HEK293 (cell line): ENCODE data around the gene MYO5B.

Experiments
- OSR2 ChIP-seq: fragments of 450-650 bp; formaldehyde crosslinking; IDR thresholded peaks from 2 replicates; pipeline ENCODE4 v1.5.1; 2016; ENCODE audit warnings: missing biosample characterization, missing genetic modification characterization
- SETDB1 ChIP-seq: IDR thresholded peaks from one replicate; pipeline ENCODE4 v1.6.1; 2017; ENCODE audit warnings: mild to moderate bottlenecking, low read length, moderate library complexity, mixed read lengths; ENCODE audit not compliant: insufficient read length
- TCF7L2 ChIP-seq: IDR thresholded peaks from 2 replicates; pipeline ENCODE4 v1.6.1; 2011; ENCODE audit warnings: low read depth, mild to moderate bottlenecking, inconsistent platforms, low read length, moderate library complexity, borderline replicate concordance
- ZBTB1 ChIP-seq: fragments of 450-650 bp; formaldehyde crosslinking; IDR thresholded peaks from 2 replicates; pipeline ENCODE4 v1.5.1; 2016; ENCODE audit warnings: missing biosample characterization, missing genetic modification characterization
- ZNF146 ChIP-seq: fragments of 450-650 bp; formaldehyde crosslinking; IDR thresholded peaks from 2 replicates; pipeline ENCODE4 v1.5.1; 2016; ENCODE audit warnings: missing biosample characterization, missing genetic modification characterization
- ZNF202 ChIP-seq: fragments of 450-650 bp; formaldehyde crosslinking; IDR thresholded peaks from 2 replicates; pipeline ENCODE4 v1.5.1; 2016; ENCODE audit warnings: missing biosample characterization, missing genetic modification characterization, borderline replicate concordance
- ZNF223 ChIP-seq: fragments of 450-650 bp; formaldehyde crosslinking; IDR thresholded peaks from 2 replicates; pipeline ENCODE4 v1.5.1; 2016; ENCODE audit warnings: missing biosample characterization, missing genetic modification characterization
- ZNF473 ChIP-seq: fragments of 450-650 bp; formaldehyde crosslinking; IDR thresholded peaks from 2 replicates; pipeline ENCODE4 v1.5.1; 2017; ENCODE audit warnings: missing biosample characterization, missing genetic modification characterization
- ZNF501 ChIP-seq: fragments of 450-650 bp; formaldehyde crosslinking; IDR thresholded peaks from 2 replicates; pipeline ENCODE4 v1.5.1; 2016; ENCODE audit warnings: missing biosample characterization, missing genetic modification characterization
- ZNF629 ChIP-seq: fragments of 450-650 bp; formaldehyde crosslinking; IDR thresholded peaks from 2 replicates; pipeline ENCODE4 v1.5.1; 2017; ENCODE audit warnings: missing biosample characterization, missing genetic modification characterization
- ZNF658 ChIP-seq: fragments of 450-650 bp; formaldehyde crosslinking; IDR thresholded peaks from 2 replicates; pipeline ENCODE4; 2016; ENCODE audit warnings: missing biosample characterization, missing genetic modification characterization
- ZNF660 ChIP-seq: fragments of 450-650 bp; IDR thresholded peaks from 2 replicates; pipeline ENCODE4 v1.5.1; 2018; ENCODE audit warnings: missing biosample characterization, mild to moderate bottlenecking, missing genetic modification characterization
- ZNF701 ChIP-seq: fragments of 450-650 bp; formaldehyde crosslinking; IDR thresholded peaks from 2 replicates; pipeline ENCODE4 v1.5.1; 2016; ENCODE audit warnings: missing biosample characterization, missing genetic modification characterization
- ZNF830 ChIP-seq: fragments of 450-650 bp; IDR thresholded peaks from 2 replicates; pipeline ENCODE4 v1.5.0; 2018; ENCODE audit warnings: missing biosample characterization, missing genetic modification characterization, low read depth, mild to moderate bottlenecking, moderate library complexity
- ZNF843 ChIP-seq: fragments of 450-650 bp; formaldehyde crosslinking; IDR thresholded peaks from 2 replicates; pipeline ENCODE4 v1.5.1; 2016; ENCODE audit warnings: missing biosample characterization, missing genetic modification characterization
- TF ChIP-seq, protein P1 (sequence below): fragments of 450-650 bp; formaldehyde crosslinking; IDR thresholded peaks from 2 replicates; pipeline ENCODE4 v1.5.1; 2016; ENCODE audit warnings: missing biosample characterization, missing genetic modification characterization
- TF ChIP-seq, protein P2 (sequence below): fragments of 450-650 bp; formaldehyde crosslinking; IDR thresholded peaks from 2 replicates; pipeline ENCODE4 v1.5.1; 2016; ENCODE audit warnings: missing biosample characterization, missing genetic modification characterization
- TF ChIP-seq, protein P3 (sequence below): fragments of 450-650 bp; formaldehyde crosslinking; IDR thresholded peaks from 2 replicates; pipeline ENCODE4 v1.5.1; 2017; ENCODE audit warnings: missing biosample characterization, missing genetic modification characterization
- TF ChIP-seq, protein P4 (sequence below): fragments of 450-650 bp; formaldehyde crosslinking; IDR thresholded peaks from 2 replicates; pipeline ENCODE4 v1.5.1; 2016; ENCODE audit warnings: missing biosample characterization, missing genetic modification characterization
- TF ChIP-seq, protein P5 (sequence below): fragments of 450-650 bp; formaldehyde crosslinking; conservative IDR thresholded peaks from 2 replicates; pipeline ENCODE4 v1.5.1; 2016; ENCODE audit warnings: low read depth, missing biosample characterization, missing genetic modification characterization
- TF ChIP-seq, protein P6 (sequence below): fragments of 450-650 bp; formaldehyde crosslinking; IDR thresholded peaks from 2 replicates; pipeline ENCODE4 v1.5.1; 2017; ENCODE audit warnings: missing biosample characterization, missing genetic modification characterization
- TF ChIP-seq, protein P7 (sequence below): fragments of 450-650 bp; formaldehyde crosslinking; IDR thresholded peaks from 2 replicates; pipeline ENCODE4; 2016; ENCODE audit warnings: missing biosample characterization, missing genetic modification characterization

Gene MYO5B

DNA sequence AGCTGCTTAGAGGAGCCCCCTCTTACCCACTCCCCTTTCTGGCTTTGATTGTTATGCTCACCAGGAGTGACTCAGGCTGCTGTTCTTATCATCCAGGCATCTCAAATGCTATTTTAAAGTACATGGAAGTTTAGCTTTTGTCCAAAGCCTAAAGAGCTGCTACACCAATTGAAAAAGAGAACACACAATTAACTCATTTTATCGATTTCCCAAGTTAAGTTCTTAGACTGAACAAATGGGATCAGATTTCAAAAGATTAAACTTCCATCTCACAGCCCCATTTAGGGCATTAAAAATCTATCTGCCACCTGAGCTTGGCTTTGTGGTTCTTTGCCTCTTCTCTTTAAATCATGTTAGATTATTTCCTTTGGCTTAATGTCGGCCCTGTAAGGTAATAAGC, 81.2 kb downstream of the MYO5B start (continued):
- TF ChIP-seq, protein P1, sequence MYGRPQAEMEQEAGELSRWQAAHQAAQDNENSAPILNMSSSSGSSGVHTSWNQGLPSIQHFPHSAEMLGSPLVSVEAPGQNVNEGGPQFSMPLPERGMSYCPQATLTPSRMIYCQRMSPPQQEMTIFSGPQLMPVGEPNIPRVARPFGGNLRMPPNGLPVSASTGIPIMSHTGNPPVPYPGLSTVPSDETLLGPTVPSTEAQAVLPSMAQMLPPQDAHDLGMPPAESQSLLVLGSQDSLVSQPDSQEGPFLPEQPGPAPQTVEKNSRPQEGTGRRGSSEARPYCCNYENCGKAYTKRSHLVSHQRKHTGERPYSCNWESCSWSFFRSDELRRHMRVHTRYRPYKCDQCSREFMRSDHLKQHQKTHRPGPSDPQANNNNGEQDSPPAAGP, result no peak
- TF ChIP-seq, protein P2, sequence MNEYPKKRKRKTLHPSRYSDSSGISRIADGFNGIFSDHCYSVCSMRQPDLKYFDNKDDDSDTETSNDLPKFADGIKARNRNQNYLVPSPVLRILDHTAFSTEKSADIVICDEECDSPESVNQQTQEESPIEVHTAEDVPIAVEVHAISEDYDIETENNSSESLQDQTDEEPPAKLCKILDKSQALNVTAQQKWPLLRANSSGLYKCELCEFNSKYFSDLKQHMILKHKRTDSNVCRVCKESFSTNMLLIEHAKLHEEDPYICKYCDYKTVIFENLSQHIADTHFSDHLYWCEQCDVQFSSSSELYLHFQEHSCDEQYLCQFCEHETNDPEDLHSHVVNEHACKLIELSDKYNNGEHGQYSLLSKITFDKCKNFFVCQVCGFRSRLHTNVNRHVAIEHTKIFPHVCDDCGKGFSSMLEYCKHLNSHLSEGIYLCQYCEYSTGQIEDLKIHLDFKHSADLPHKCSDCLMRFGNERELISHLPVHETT (tag by site-specific recombination), result no peak
- TF ChIP-seq ZNF473 (tag by site-specific recombination) (no peak), ZNF501 (peak; percentile 35; the same call in 1 of the 2 replicates), ZNF830 (tag by site-specific recombination) (no peak), ZNF660 (tag by site-specific recombination) (no peak), ZNF658 (no peak), ZNF223 (tag by site-specific recombination) (no peak), ZNF843 (tag by site-specific recombination) (peak; percentile 63; the same call in 1 of the 2 replicates), ZBTB1 (tag by site-specific recombination) (no peak), ZNF629 (no peak), ZNF146 (tag by site-specific recombination) (no peak), TCF7L2 (peak; percentile 34; the same call in 1 of the 2 replicates), OSR2 (tag by site-specific recombination) (peak; percentile 52; the same call in 1 of the 2 replicates), ZNF202 (tag by site-specific recombination) (no peak), SETDB1 (no peak), ZNF701 (tag by site-specific recombination) (no peak)
- TF ChIP-seq, protein P3, sequence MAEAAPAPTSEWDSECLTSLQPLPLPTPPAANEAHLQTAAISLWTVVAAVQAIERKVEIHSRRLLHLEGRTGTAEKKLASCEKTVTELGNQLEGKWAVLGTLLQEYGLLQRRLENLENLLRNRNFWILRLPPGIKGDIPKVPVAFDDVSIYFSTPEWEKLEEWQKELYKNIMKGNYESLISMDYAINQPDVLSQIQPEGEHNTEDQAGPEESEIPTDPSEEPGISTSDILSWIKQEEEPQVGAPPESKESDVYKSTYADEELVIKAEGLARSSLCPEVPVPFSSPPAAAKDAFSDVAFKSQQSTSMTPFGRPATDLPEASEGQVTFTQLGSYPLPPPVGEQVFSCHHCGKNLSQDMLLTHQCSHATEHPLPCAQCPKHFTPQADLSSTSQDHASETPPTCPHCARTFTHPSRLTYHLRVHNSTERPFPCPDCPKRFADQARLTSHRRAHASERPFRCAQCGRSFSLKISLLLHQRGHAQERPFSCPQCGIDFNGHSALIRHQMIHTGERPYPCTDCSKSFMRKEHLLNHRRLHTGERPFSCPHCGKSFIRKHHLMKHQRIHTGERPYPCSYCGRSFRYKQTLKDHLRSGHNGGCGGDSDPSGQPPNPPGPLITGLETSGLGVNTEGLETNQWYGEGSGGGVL, result peak; percentile 16; the same call in 1 of the 2 replicates
- TF ChIP-seq, protein P4, sequence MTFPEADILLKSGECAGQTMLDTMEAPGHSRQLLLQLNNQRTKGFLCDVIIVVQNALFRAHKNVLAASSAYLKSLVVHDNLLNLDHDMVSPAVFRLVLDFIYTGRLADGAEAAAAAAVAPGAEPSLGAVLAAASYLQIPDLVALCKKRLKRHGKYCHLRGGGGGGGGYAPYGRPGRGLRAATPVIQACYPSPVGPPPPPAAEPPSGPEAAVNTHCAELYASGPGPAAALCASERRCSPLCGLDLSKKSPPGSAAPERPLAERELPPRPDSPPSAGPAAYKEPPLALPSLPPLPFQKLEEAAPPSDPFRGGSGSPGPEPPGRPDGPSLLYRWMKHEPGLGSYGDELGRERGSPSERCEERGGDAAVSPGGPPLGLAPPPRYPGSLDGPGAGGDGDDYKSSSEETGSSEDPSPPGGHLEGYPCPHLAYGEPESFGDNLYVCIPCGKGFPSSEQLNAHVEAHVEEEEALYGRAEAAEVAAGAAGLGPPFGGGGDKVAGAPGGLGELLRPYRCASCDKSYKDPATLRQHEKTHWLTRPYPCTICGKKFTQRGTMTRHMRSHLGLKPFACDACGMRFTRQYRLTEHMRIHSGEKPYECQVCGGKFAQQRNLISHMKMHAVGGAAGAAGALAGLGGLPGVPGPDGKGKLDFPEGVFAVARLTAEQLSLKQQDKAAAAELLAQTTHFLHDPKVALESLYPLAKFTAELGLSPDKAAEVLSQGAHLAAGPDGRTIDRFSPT (tag by site-specific recombination), result no peak
- TF ChIP-seq, protein P5, sequence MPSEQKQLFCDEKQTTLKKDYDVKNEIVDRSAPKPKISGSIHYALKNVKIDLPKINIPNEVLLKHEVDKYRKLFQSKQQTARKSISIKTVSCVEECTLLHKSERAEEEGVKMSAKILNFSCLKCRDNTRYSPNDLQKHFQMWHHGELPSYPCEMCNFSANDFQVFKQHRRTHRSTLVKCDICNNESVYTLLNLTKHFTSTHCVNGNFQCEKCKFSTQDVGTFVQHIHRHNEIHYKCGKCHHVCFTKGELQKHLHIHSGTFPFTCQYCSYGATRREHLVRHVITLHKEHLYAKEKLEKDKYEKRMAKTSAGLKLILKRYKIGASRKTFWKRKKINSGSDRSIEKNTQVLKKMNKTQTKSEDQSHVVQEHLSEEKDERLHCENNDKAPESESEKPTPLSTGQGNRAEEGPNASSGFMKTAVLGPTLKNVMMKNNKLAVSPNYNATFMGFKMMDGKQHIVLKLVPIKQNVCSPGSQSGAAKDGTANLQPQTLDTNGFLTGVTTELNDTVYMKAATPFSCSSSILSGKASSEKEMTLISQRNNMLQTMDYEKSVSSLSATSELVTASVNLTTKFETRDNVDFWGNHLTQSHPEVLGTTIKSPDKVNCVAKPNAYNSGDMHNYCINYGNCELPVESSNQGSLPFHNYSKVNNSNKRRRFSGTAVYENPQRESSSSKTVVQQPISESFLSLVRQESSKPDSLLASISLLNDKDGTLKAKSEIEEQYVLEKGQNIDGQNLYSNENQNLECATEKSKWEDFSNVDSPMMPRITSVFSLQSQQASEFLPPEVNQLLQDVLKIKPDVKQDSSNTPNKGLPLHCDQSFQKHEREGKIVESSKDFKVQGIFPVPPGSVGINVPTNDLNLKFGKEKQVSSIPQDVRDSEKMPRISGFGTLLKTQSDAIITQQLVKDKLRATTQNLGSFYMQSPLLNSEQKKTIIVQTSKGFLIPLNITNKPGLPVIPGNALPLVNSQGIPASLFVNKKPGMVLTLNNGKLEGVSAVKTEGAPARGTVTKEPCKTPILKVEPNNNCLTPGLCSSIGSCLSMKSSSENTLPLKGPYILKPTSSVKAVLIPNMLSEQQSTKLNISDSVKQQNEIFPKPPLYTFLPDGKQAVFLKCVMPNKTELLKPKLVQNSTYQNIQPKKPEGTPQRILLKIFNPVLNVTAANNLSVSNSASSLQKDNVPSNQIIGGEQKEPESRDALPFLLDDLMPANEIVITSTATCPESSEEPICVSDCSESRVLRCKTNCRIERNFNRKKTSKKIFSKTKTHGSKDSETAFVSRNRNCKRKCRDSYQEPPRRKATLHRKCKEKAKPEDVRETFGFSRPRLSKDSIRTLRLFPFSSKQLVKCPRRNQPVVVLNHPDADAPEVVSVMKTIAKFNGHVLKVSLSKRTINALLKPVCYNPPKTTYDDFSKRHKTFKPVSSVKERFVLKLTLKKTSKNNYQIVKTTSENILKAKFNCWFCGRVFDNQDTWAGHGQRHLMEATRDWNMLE (tag by site-specific recombination), result no peak
- TF ChIP-seq, protein P6, sequence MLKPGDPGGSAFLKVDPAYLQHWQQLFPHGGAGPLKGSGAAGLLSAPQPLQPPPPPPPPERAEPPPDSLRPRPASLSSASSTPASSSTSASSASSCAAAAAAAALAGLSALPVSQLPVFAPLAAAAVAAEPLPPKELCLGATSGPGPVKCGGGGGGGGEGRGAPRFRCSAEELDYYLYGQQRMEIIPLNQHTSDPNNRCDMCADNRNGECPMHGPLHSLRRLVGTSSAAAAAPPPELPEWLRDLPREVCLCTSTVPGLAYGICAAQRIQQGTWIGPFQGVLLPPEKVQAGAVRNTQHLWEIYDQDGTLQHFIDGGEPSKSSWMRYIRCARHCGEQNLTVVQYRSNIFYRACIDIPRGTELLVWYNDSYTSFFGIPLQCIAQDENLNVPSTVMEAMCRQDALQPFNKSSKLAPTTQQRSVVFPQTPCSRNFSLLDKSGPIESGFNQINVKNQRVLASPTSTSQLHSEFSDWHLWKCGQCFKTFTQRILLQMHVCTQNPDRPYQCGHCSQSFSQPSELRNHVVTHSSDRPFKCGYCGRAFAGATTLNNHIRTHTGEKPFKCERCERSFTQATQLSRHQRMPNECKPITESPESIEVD (tag by site-specific recombination), result peak; percentile 70
- TF ChIP-seq, protein P7, sequence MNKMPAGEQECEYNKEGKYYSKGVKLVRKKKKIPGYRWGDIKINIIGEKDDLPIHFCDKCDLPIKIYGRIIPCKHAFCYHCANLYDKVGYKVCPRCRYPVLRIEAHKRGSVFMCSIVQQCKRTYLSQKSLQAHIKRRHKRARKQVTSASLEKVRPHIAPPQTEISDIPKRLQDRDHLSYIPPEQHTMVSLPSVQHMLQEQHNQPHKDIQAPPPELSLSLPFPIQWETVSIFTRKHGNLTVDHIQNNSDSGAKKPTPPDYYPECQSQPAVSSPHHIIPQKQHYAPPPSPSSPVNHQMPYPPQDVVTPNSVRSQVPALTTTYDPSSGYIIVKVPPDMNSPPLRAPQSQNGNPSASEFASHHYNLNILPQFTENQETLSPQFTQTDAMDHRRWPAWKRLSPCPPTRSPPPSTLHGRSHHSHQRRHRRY (tag by site-specific recombination), result no peak
